NCI-H1092 treated with DMSO at 0.1 percent for 48 hours (cell line): ENCODE data around the gene NLGN3.

Source experiments
- DNase-seq: peaks from one replicate; lab custom pipeline; 2025; lab: John Stamatoyannopoulos, UW

Gene NLGN3

GRCh38 chrX:71214152-71214551 is 69.5 kb downstream of the NLGN3 start:
- no peak for DNase-seq

DNA sequence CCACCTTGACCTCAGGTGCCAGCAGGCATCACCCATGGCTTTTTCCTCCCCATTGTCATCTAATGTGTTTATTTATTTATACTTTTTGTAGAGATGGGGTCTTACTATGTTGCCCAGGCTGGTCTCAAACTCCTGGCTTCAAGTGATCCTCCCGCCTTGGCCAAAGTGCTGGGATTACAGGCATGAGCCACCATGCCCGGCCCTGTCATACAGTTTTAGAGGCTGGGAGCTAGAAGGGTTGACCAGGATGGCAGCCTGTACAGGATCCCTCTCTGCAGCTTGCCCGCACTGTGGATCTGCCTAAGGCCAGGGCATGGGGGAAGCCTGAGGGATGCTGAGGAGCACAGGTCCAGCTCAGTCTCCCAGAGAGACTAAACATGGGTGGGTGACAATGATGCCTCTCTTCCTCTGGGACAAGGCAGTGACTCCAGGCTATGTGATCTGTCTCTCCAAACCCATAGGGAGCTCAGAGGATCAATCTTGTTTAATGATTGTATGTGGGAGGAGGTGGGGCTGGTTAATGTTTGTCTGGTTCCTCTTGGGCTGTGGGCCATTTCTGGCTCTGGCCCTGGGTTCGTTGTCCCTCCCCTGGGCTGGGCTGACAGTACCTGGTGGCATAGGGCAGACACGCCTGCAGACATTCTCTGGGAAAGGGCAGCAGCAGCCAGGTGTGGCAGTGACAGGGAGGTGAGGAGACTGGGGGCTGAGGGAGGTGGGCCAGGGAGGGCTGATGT is 70.1 kb downstream of the NLGN3 start:
- DNase-seq, result no peak

GRCh38 chrX:71215338-71215912 is 70.8 kb downstream of the NLGN3 start:
- no peak for DNase-seq

- peak; percentile 84 for DNase-seq
Observed at GRCh38 chrX:71216485-71216884, 71.8 kb downstream of the NLGN3 start.

DNA sequence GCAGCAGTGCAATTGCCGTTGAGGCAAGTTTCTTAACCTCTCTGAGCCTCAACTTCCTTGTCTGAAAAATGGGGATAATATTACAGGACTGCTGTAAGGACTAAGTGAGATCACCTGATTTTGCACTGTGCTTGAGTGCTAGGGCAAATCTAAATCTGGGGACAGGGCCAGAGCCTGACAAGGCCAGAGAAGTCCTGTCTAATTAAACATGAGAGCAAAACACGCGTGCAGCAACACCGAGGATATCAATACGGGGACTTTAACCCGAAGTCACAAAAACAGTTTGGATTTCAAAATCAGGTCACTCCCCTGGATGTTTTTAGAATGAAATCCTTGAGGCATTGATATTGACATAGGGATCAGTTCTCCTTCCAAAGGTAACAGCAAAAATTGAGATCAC is 72.7 kb downstream of the NLGN3 start:
- DNase-seq, result no peak
